Liver (tissue), 9 donors: ENCODE results near the gene PRMT3. TPM values are rescaled to one million over a fixed set of nuclear protein-coding genes. Genes with fewer than 3 reads are reported as not detected.

Experiments used
- DNase-seq: peaks from one replicate; pipeline ENCODE4 v3.0.0-alpha.2; 2017; ENCODE audit warnings: low spot score
- H3K27ac ChIP-seq, 2 donors: one replicate each; pipeline ENCODE4 v1.7.0; 2013; ENCODE audit warnings: inconsistent platforms in 2 of 2, low read length in 2 of 2, control low read depth in 1 of 2, low read depth in 1 of 2, mild to moderate bottlenecking in 1 of 2
- H3K27me3 ChIP-seq, 4 donors: one replicate each; pipeline versions ENCODE4 v1.6.1 to v1.7.0; 2013; ENCODE audit warnings: low read length in 3 of 4, inconsistent platforms in 1 of 4, mild to moderate bottlenecking in 1 of 4, moderate library complexity in 1 of 4; ENCODE audit not compliant: control insufficient read depth in 4 of 4, insufficient read depth in 4 of 4
- H3K36me3 ChIP-seq, 4 donors: one replicate each; pipeline versions ENCODE4 v1.6.1 to v1.7.0; 2013; ENCODE audit warnings: low read length in 3 of 4, mild to moderate bottlenecking in 3 of 4, low read depth in 1 of 4, moderate library complexity in 1 of 4; ENCODE audit not compliant: control insufficient read depth in 4 of 4, insufficient read depth in 3 of 4
- H3K4me1 ChIP-seq, 4 donors: one replicate each; pipeline versions ENCODE4 v1.6.1 to v1.7.0; 2013; ENCODE audit warnings: low read length in 3 of 4, mild to moderate bottlenecking in 3 of 4, moderate library complexity in 1 of 4; ENCODE audit not compliant: control insufficient read depth in 4 of 4, insufficient read depth in 4 of 4
- H3K4me3 ChIP-seq, 3 donors: one replicate each; pipeline versions ENCODE4 v1.6.1 to v1.7.0; 2013; ENCODE audit warnings: low read length in 3 of 3, control low read depth in 1 of 3, low read depth in 1 of 3, mild to moderate bottlenecking in 1 of 3
- H3K9ac ChIP-seq, 2 donors: one replicate each; pipeline ENCODE4 v1.7.0; 2013; ENCODE audit warnings: low read length in 2 of 2, mild to moderate bottlenecking in 2 of 2, moderate library complexity in 2 of 2, control low read depth in 1 of 2, low read depth in 1 of 2
- H3K9me3 ChIP-seq, 4 donors: one replicate each; pipeline versions ENCODE4 v1.6.1 to v1.7.0; 2013; ENCODE audit warnings: low read length in 3 of 4; ENCODE audit not compliant: control insufficient read depth in 4 of 4
- ATF3 ChIP-seq: IDR thresholded peaks from 2 replicates; pipeline ENCODE4 v1.6.1; 2016; ENCODE audit warnings: antibody characterized with exemption
- CTCF ChIP-seq: fragments of 150-350 bp; IDR thresholded peaks from 2 replicates; pipeline ENCODE4 v1.5.1; 2017; ENCODE audit warnings: improper control_type of control experiment, low read depth, low read length; ENCODE audit not compliant: missing input control
- FOXA1 ChIP-seq: IDR thresholded peaks from 2 replicates; pipeline ENCODE4 v1.6.1; 2016; ENCODE audit warnings: antibody characterized with exemption
- FOXA2 ChIP-seq: IDR thresholded peaks from 2 replicates; pipeline ENCODE4 v1.6.1; 2016; ENCODE audit warnings: antibody characterized with exemption
- HNF4A ChIP-seq, 2 donors: conservative IDR thresholded peaks; 2 replicates each; pipeline ENCODE4 v1.6.1; 2016; ENCODE audit warnings: antibody characterized with exemption in 2 of 2, mild to moderate bottlenecking in 2 of 2
- HNF4G ChIP-seq: IDR thresholded peaks from 2 replicates; pipeline ENCODE4 v1.6.1; 2016; ENCODE audit warnings: antibody characterized with exemption
- JUND ChIP-seq, 2 donors: IDR thresholded peaks; 2 replicates each; pipeline ENCODE4 v1.6.1; 2016; ENCODE audit warnings: antibody characterized with exemption in 2 of 2
- MAX ChIP-seq: IDR thresholded peaks from 2 replicates; pipeline ENCODE4 v1.6.1; 2016; ENCODE audit warnings: antibody characterized with exemption
- RAD21 ChIP-seq, 2 donors: IDR thresholded peaks; 2 replicates each; pipeline ENCODE4 v1.6.1; 2016; ENCODE audit warnings: antibody characterized with exemption in 2 of 2, mild to moderate bottlenecking in 2 of 2
- REST ChIP-seq: IDR thresholded peaks from 2 replicates; pipeline ENCODE4 v1.6.1; 2016; ENCODE audit warnings: antibody characterized with exemption, mild to moderate bottlenecking
- RXRA ChIP-seq, 2 donors: IDR thresholded peaks; 2 replicates each; pipeline ENCODE4 v1.6.1; 2017 to 2018; ENCODE audit warnings: antibody characterized with exemption in 2 of 2, mild to moderate bottlenecking in 1 of 2
- TAF1 ChIP-seq: conservative IDR thresholded peaks from 2 replicates; pipeline ENCODE4 v1.6.1; 2016; ENCODE audit warnings: antibody characterized with exemption, mild to moderate bottlenecking
- YY1 ChIP-seq: IDR thresholded peaks from 2 replicates; pipeline ENCODE4 v1.6.1; 2016; ENCODE audit warnings: antibody characterized with exemption, mild to moderate bottlenecking
- ZBTB33 ChIP-seq: IDR thresholded peaks from 2 replicates; pipeline ENCODE4 v1.6.1; 2016; ENCODE audit warnings: antibody characterized with exemption
- WGBS: extraction: QIAGEN DNeasy Blood & Tissue Kit; methylation state at CpG from one replicate; pipeline ENCODE4 v1.1.7; 2013; 5-methylcytosine and 5-hydroxymethylcytosine counted together
- polyA plus RNA-seq, 2 donors: library from polyadenylated mRNA; stranded (reverse) in 1 of 2; unstranded in 1 of 2; fragments of 200-250 nt in 1 of 2; fragments of >200 nt in 1 of 2; fragmentation: Nextera tagmentation in 1 of 2; extraction: Ambion mirVana in 1 of 2; gene quantifications; one replicate each; pipeline versions ENCODE4 v1.2.1 to v1.2.3, GENCODE V29; 2013 to 2015
- total RNA-seq, 2 donors: library from RNA; depleted of rRNA; stranded (reverse); fragments of >200 nt; gene quantifications; one replicate each; pipeline ENCODE4 v1.2.3, GENCODE V29; 2014
- donor health status: healthy.
- donor health status: healthy.
- donor health status: healthy.
- donor health status: healthy.
- donor health status: healthy.

The PRMT3 gene
- total and polyA plus RNA-seq, 4 donors, result 3.5 to 15.8 (median 7.8) TPM

GRCh38 chr11:20415432-20415831 lies 27.9 kb downstream of the PRMT3 start:
- Histone ChIP-seq H3K27ac (no peak overlapping the region), H3K9ac (no peak overlapping the region), H3K4me3 (no peak overlapping the region), H3K36me3 (peaks cover 0 to 17% (median 5%) of the 10 kb centered on the region in 4 donors), H3K27me3 (no peaks in the 10 kb centered on the region), H3K9me3 (no peaks in the 10 kb centered on the region), H3K4me1 (no peaks in the 10 kb centered on the region)
- TF ChIP-seq ATF3 (no peak), JUND (IDR thresholded peaks at IDR 0.05) (no peak), FOXA1 (no peak), FOXA2 (no peak), HNF4G (no peak), ZBTB33 (no peak), TAF1 (no peak), YY1 (no peak), CTCF (no peak), MAX (no peak), RAD21 (IDR thresholded peaks at IDR 0.05) (no peak), HNF4A (conservative IDR thresholded peaks at IDR 0.05) (no peak), RXRA (IDR thresholded peaks at IDR 0.05) (no peak), REST (no peak)
- no peak for DNase-seq

- no peak overlapping the region for H3K4me3 ChIP-seq
- TF ChIP-seq FOXA1 (no peak), HNF4G (no peak), MAX (no peak)
- 63% methylated on average over 2 of the region's 2 CpGs for WGBS
- H3K27me3 ChIP-seq, result no peaks in the 10 kb centered on the region
- no peak for DNase-seq
- no peaks in the 10 kb centered on the region for H3K9me3 ChIP-seq
- H3K27ac ChIP-seq, result no peak overlapping the region
- no peaks in the 10 kb centered on the region for H3K4me1 ChIP-seq
- no peak overlapping the region for H3K9ac ChIP-seq
- peaks cover 0 to 18% (median 7%) of the 10 kb centered on the region in 4 donors for H3K36me3 ChIP-seq
Measured at GRCh38 chr11:20417771-20418170, 30.3 kb downstream of the PRMT3 start.
